Activated T-helper 9 cell treated with anti-CD3 and anti-CD28 coated beads, Interleukin-2, amount 50 U/mL, for 16 hours (primary cell): ENCODE measurements around the gene IGSF21.
"Not testable (repeated sequence)": the region's sequence is repeated elsewhere in the genome, so short reads cannot be mapped to it uniquely, and the experiment has no call there.

Source experiments
- DNase-seq: peaks from one replicate; pipeline ENCODE4 v3.0.0-alpha.2; 2020; ENCODE audit warnings: low read depth

IGSF21 gene

GRCh38 chr1:18145851-18146618, 38.4 kb downstream of the IGSF21 start:
- DNase-seq, result no peak

GRCh38 chr1:18146886-18147285, 39.3 kb downstream of the IGSF21 start:
- no peak for DNase-seq

- DNase-seq, result no peak
These were observed 40.1 kb downstream of the IGSF21 start for GRCh38 chr1:18147672-18148071.

- DNase-seq, result no peak
These were observed 40.9 kb downstream of the IGSF21 start for GRCh38 chr1:18148461-18148860.

GRCh38 chr1:18149027-18149641, 41.5 kb downstream of the IGSF21 start:
- no peak for DNase-seq

GRCh38 chr1:18151436-18152122, 44.0 kb downstream of the IGSF21 start:
- DNase-seq, result no peak

- DNase-seq, result no peak
These were observed 47.0 kb downstream of the IGSF21 start for GRCh38 chr1:18154430-18155194.

- no peak for DNase-seq
These were observed 48.3 kb downstream of the IGSF21 start for GRCh38 chr1:18155881-18156385.

GRCh38 chr1:18157352-18157751, 49.8 kb downstream of the IGSF21 start:
- DNase-seq, result no peak

GRCh38 chr1:18157968-18158367, 50.4 kb downstream of the IGSF21 start:
- DNase-seq, result no peak

GRCh38 chr1:18158714-18159113, 51.1 kb downstream of the IGSF21 start:
- DNase-seq, result no peak

- DNase-seq, result no peak
These were observed 52.8 kb downstream of the IGSF21 start for GRCh38 chr1:18160290-18160942.

GRCh38 chr1:18161690-18162089, 54.1 kb downstream of the IGSF21 start:
- no peak for DNase-seq

- DNase-seq, result not testable (repeated sequence)
These were observed 58.0 kb downstream of the IGSF21 start for GRCh38 chr1:18165640-18166039.

- DNase-seq, result no peak
These were observed 58.7 kb downstream of the IGSF21 start for GRCh38 chr1:18166341-18166740.

- DNase-seq, result no peak
These were observed 59.3 kb downstream of the IGSF21 start for GRCh38 chr1:18166929-18167328.

GRCh38 chr1:18170444-18170843, 62.8 kb downstream of the IGSF21 start:
- DNase-seq, result no peak

- no peak for DNase-seq
These were observed 66.4 kb downstream of the IGSF21 start for GRCh38 chr1:18174037-18174436.

- DNase-seq, result no peak
These were observed 67.5 kb downstream of the IGSF21 start for GRCh38 chr1:18175051-18175450.

GRCh38 chr1:18175530-18176377, 68.2 kb downstream of the IGSF21 start:
- DNase-seq, result no peak

- no peak for DNase-seq
These were observed 69.0 kb downstream of the IGSF21 start for GRCh38 chr1:18176619-18177018.
